ENCODE data around the gene CLPSL1. TPM values are rescaled to one million over a fixed set of nuclear protein-coding genes. Genes with fewer than 3 reads are reported as not detected.

Gene CLPSL1
- total and polyA plus RNA-seq, 2 of the 8 experiments (the other 6 are each of a cell fraction or from before 2014, with no cell fraction given), result not detected

DNA sequence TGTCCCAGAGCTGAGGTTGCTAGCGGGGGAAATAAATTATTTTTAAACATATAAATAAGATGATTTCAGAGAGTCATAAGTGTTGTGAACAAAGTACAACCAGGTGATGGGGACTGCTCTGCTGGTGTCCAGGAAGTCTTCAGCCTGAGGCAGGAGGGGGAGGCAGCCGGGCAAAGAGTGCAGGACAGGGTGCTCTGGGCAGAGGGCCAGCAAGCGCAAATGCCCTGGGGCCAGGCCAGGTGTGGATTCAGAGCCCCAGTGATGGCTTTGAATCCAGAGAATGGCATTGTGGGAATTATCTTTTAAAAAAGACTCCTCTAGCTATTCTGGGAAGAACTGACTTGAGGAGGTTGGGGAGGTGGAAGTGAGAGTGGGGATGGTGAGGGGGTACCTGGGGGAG is 1.6 kb downstream of the CLPSL1 start:
- no peak overlapping the region for H3K14ac ChIP-seq (ENCODE audit: insufficient read length)
- H3K23ac ChIP-seq (ENCODE audit: insufficient read length), result no peak overlapping the region
- H3K9me3 ChIP-seq (ENCODE audit: insufficient read depth in 2 of 2, low read depth in 1 of 2, low read length in 1 of 2), result no peaks in the 10 kb centered on the region
- H3K56ac ChIP-seq (replicated peaks; ENCODE audit: insufficient read length, low read depth, low read length), result no peak overlapping the region
- H3K36me3 ChIP-seq (ENCODE audit: control insufficient read depth in 2 of 4, insufficient read depth in 4 of 4, low read length in 3 of 4), result no peaks in the 10 kb centered on the region
- CTCF ChIA-PET (ENCODE audit: partially characterized antibody), result interaction anchor here (1.4 kb wide), 1 partner anchor 15 kb away, joined by 3 read pairs; the partner anchor contains the start of gene CLPS
- H4K91ac ChIP-seq (replicated peaks; ENCODE audit: insufficient read length, low read length), result no peak overlapping the region
- H3K79me1 ChIP-seq (ENCODE audit: low read depth, low read length), result no peaks in the 10 kb centered on the region
- no peak overlapping the region for H2AFZ ChIP-seq (ENCODE audit: low read length)
- H3K4me3 ChIP-seq (ENCODE audit: extremely low read depth in 1 of 4, insufficient read depth in 2 of 4, low read depth in 3 of 4, low read length in 4 of 4), result no peak overlapping the region
- no peak overlapping the region for H3K18ac ChIP-seq (ENCODE audit: extremely low read depth, low read length)
- no peak overlapping the region for H2BK20ac ChIP-seq (ENCODE audit: low read length)
- H3K79me2 ChIP-seq (ENCODE audit: control insufficient read depth in 1 of 2, insufficient read depth in 2 of 2, low read length in 2 of 2), result no peaks in the 10 kb centered on the region
- H3K23me2 ChIP-seq (ENCODE audit: low read depth, low read length), result no peaks in the 10 kb centered on the region
- peaks cover 0 to 5% (median under 1%) of the 10 kb centered on the region in 4 experiments; a peak in 3 of 7 replicates for H3K4me1 ChIP-seq (replicated peaks in 1 of 4; ENCODE audit: control insufficient read depth in 3 of 4, insufficient read depth in 4 of 4, low read length in 3 of 4)
- no peak overlapping the region for H2BK5ac ChIP-seq (ENCODE audit: low read depth, low read length)
- no peak overlapping the region for H4K8ac ChIP-seq (ENCODE audit: extremely low read depth, insufficient read depth, low read length)
- H2AK5ac ChIP-seq (ENCODE audit: low read depth, low read length), result no peak overlapping the region
- H3K27ac ChIP-seq (ENCODE audit: low read depth, low read length), result no peak overlapping the region
- H3K4ac ChIP-seq (replicated peaks; ENCODE audit: insufficient read length, low read depth, low read length), result no peak overlapping the region
- no peak overlapping the region for H4K5ac ChIP-seq (ENCODE audit: insufficient read length, low read depth, low read length)
- no peak overlapping the region for H2BK15ac ChIP-seq (ENCODE audit: low read length)
- WGBS, 2 experiments (ENCODE audit: extremely low coverage in 1 of 2, insufficient coverage in 1 of 2, insufficient read length in 1 of 2, insufficient replicate concordance in 2 of 2, low coverage in 1 of 2, low lambda C conversion rate in 2 of 2, missing lambda C conversion rate in 1 of 2), result 91% methylated on average over 3 of the region's 3 CpGs; no CpG with 5 or more reads in 1 of the 2 experiments
- no peak overlapping the region for H2BK120ac ChIP-seq (replicated peaks; ENCODE audit: low read depth, low read length)
- no peaks in the 10 kb centered on the region for H3K27me3 ChIP-seq (replicated peaks in 1 of 4; ENCODE audit: control insufficient read depth in 3 of 4, extremely low read depth in 1 of 4, insufficient read depth in 3 of 4, low read length in 3 of 4)
- no peak for FAIRE-seq
- H2BK12ac ChIP-seq (ENCODE audit: low read depth, low read length), result no peak overlapping the region
- H3K9ac ChIP-seq (replicated peaks in 1 of 4; ENCODE audit: extremely low read depth in 1 of 4, low read depth in 3 of 4, low read length in 3 of 4), result no peak overlapping the region
- no peaks in the 10 kb centered on the region for H4K20me1 ChIP-seq (replicated peaks in 1 of 2; ENCODE audit: control insufficient read depth in 1 of 2, insufficient read depth in 2 of 2, low read length in 2 of 2)
- DNase-seq (ENCODE audit: low read depth in 1 of 2, low spot score in 2 of 2), result no peak
- H3K4me2 ChIP-seq (ENCODE audit: insufficient read depth in 1 of 2, low read depth in 2 of 2, low read length in 2 of 2), result no peak overlapping the region
- POLR2A ChIA-PET (ENCODE audit: partially characterized antibody), result no interaction called here
- TF ChIP-seq BRCA1 (IDR thresholded peaks at IDR 0.05; ENCODE audit: low read depth, low read length) (no peak), SUZ12 (IDR thresholded peaks at IDR 0.05; ENCODE audit: low read length) (no peak), GTF2F1 (IDR thresholded peaks at IDR 0.05; ENCODE audit: borderline replicate concordance, low read depth, low read length) (no peak), POLR2A (IDR thresholded peaks at IDR 0.05; ENCODE audit: control extremely low read depth in 1 of 2, low read depth in 2 of 2, low read length in 2 of 2) (no peak), SP2 (IDR thresholded peaks at IDR 0.05; ENCODE audit: low read length) (no peak), CHD1 (IDR thresholded peaks at IDR 0.05; ENCODE audit: low read depth, low read length) (no peak), CHD2 (IDR thresholded peaks at IDR 0.05; ENCODE audit: low read length) (no peak), TEAD4 (IDR thresholded peaks at IDR 0.05; ENCODE audit: low read depth, low read length) (no peak), EGR1 (IDR thresholded peaks at IDR 0.05; ENCODE audit: borderline replicate concordance, low read depth, low read length) (no peak), POU5F1 (IDR thresholded peaks at IDR 0.05; ENCODE audit: low read depth, low read length) (no peak), CBX5 (IDR thresholded peaks at IDR 0.05; ENCODE audit: low read depth, low read length) (no peak), KDM1A (IDR thresholded peaks at IDR 0.05; ENCODE audit: borderline replicate concordance, low read length) (no peak), TBP (IDR thresholded peaks at IDR 0.05; ENCODE audit: low read depth, low read length) (no peak), RXRA (IDR thresholded peaks at IDR 0.05; ENCODE audit: insufficient read depth, low read depth, low read length) (no peak)
- TF ChIP-seq, protein P1, sequence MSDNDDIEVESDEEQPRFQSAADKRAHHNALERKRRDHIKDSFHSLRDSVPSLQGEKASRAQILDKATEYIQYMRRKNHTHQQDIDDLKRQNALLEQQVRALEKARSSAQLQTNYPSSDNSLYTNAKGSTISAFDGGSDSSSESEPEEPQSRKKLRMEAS (IDR thresholded peaks at IDR 0.05), result no peak
- TF ChIP-seq, protein P2, sequence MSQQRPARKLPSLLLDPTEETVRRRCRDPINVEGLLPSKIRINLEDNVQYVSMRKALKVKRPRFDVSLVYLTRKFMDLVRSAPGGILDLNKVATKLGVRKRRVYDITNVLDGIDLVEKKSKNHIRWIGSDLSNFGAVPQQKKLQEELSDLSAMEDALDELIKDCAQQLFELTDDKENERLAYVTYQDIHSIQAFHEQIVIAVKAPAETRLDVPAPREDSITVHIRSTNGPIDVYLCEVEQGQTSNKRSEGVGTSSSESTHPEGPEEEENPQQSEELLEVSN (IDR thresholded peaks at IDR 0.05), result no peak
